Stimulated activated effector memory CD8-positive, alpha-beta T cell treated with anti-CD3 and anti-CD28 coated beads, Interleukin-12 subunit alpha, Interleukin-12 subunit beta, amount 100 ng/mL, for 72 hours (primary cell): Measurements from ENCODE around the gene FAM199X.
A peak's percentile ranks its signal among the peaks of the same experiment; 100 is the strongest.
"Not testable (repeated sequence)": the region's sequence is repeated elsewhere in the genome, so short reads cannot be mapped to it uniquely, and the experiment has no call there.

Experiments
- ATAC-seq: fragments of 150-1000 bp; cut with Tn5 transposase; 2 replicates; pipeline ENCODE4 v1.10.0; 2021
- DNase-seq, 2 donors: peaks; one replicate each; pipeline ENCODE4 v3.0.0; 2021 to 2022; ENCODE audit warnings: low spot score in 2 of 2
- H3K27ac Mint-ChIP-seq: one replicate; pipeline ENCODE4 v1.8.0; 2022; ENCODE audit warnings: mild to moderate bottlenecking, mixed read lengths
- H3K36me3 Mint-ChIP-seq: one replicate; pipeline ENCODE4 v1.8.0; 2022; ENCODE audit warnings: mild to moderate bottlenecking, mixed read lengths
- H3K4me1 Mint-ChIP-seq: one replicate; pipeline ENCODE4 v1.8.0; 2022; ENCODE audit warnings: mixed read lengths
- H3K4me3 Mint-ChIP-seq: one replicate; pipeline ENCODE4 v1.8.0; 2022; ENCODE audit warnings: mild to moderate bottlenecking, mixed read lengths
- H3K9me3 Mint-ChIP-seq: one replicate; pipeline ENCODE4 v1.8.0; 2022; ENCODE audit warnings: mixed read lengths

FAM199X gene

DNA sequence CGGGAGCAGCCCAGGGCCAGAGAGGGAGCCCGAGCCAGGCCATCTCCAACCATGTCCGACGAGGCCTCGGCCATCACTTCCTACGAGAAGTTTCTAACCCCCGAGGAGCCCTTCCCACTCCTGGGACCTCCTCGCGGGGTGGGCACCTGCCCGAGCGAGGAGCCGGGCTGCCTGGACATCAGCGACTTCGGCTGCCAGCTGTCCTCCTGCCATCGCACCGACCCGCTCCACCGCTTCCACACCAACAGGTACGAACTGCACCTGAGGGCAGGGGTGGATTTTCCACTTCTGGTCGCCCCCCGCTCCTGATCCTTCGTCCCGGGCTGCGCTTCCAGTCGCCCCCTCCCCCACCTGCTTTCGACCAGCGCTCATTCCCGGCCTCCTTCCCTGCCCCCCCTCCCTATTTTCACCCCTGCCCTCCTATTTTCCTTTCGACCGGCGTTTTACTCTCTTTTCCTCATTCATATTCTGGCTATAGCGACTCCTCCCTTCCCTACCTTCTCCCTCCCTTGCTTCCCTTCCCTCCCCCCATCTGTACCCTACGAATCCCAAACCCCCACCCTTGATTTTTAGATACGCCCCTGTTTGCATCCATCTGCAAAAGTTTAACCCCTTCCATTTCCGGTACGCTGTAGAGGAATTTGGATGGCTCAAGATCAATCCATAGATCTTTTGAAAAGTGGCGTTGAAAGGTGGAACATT lies 633 bp downstream of the FAM199X start:
- Mint-ChIP-seq H3K4me3 (peak overlapping the region; percentile 73), H3K9me3 (no peaks in the 10 kb centered on the region), H3K36me3 (peaks cover 10% of the 10 kb centered on the region), H3K27ac (peak overlapping the region; percentile 84), H3K4me1 (peaks cover 38% of the 10 kb centered on the region)
- no peak for DNase-seq
- ATAC-seq = no peak

DNA sequence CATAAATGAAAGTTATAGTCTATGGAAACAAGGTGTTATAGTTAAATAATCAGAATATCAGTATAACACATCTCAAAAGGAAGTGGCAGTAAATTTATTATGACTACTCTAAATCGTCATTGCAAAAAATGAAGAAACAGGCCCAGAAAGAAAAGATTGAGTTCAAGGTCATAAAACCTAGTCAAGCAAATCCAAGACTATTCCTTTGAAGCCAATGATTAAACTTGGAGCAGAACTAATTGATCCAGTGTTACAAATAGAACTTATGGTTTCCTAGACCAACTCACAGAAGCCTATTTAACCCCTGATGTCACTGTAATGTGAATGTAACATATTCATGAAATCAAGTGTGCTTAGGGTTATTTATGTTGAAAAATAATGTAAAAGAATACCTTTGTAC lies 1.9 kb downstream of the FAM199X start:
- no peaks in the 10 kb centered on the region for H3K9me3 Mint-ChIP-seq
- peak overlapping the region; percentile 73 for H3K4me3 Mint-ChIP-seq
- ATAC-seq (no peak), DNase-seq (no peak)
- peaks cover 38% of the 10 kb centered on the region for H3K4me1 Mint-ChIP-seq
- peaks cover 16% of the 10 kb centered on the region for H3K36me3 Mint-ChIP-seq
- H3K27ac Mint-ChIP-seq = peak overlapping the region; percentile 84

DNA sequence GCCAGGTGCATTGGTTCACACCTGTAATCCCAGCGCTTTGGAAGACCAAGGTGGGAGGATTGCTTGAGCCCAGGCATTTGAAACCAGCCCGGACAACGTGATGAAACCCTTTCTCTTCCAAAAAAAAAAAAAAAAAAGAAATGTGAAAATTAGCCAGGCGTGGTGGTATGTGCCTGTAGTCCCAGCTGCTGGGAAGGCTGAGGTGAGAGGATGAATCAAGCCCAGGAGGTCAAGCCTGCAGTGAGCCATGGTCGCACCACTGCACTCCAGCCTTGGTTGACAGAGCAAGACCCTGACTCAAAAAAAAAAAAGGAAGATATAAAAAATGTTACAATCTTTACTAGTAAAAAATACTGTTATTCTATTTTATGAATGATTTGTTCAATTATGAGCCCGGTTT lies 5.9 kb downstream of the FAM199X start:
- no peak overlapping the region for H3K27ac Mint-ChIP-seq
- H3K9me3 Mint-ChIP-seq = no peaks in the 10 kb centered on the region
- ATAC-seq (no peak), DNase-seq (no peak)
- no peak overlapping the region for H3K4me3 Mint-ChIP-seq
- peaks cover 34% of the 10 kb centered on the region for H3K36me3 Mint-ChIP-seq
- peaks cover 30% of the 10 kb centered on the region for H3K4me1 Mint-ChIP-seq

DNA sequence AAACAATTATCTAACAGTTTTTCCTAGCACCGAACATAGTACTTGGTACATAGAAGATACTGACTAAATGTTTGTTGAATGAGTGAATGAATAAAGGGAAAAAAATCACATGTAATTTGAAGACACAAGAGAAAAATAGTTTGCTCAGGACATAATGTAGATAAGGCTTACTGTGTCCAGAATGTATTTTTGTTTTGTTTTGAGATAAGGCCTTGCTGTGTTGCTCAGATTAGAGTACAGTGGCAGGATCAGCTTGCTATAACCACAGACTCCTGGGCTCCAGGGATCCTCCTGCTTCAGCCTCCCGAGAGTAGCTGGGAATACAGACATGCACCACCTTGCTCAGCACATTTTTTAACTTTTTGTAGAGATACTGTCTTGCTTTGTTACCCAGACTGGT lies 6.5 kb downstream of the FAM199X start:
- Mint-ChIP-seq H3K27ac (no peak overlapping the region), H3K9me3 (no peaks in the 10 kb centered on the region), H3K4me1 (peaks cover 25% of the 10 kb centered on the region), H3K36me3 (peaks cover 41% of the 10 kb centered on the region), H3K4me3 (no peak overlapping the region)
- no peak for DNase-seq
- no peak for ATAC-seq

DNA sequence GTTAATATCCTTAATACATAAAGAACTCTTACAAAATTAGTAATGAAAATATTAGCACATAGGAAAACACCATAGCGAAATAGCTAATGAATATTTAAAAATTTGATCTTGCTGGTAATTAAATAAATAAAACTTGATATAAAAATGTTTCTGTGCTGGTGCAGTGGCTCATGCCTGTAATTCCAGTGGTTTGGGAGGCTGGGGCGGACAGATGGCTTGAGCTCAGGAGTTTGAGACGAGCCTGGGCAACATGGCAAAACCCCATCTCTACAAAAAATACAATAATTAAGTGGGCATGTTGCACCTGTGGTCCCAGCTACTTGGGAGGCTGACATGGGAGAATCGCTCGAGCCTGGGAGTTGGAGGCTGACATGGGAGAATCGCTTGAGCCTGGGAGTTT lies 7.6 kb downstream of the FAM199X start:
- no peak overlapping the region for H3K27ac Mint-ChIP-seq
- H3K36me3 Mint-ChIP-seq = peaks cover 37% of the 10 kb centered on the region

DNA sequence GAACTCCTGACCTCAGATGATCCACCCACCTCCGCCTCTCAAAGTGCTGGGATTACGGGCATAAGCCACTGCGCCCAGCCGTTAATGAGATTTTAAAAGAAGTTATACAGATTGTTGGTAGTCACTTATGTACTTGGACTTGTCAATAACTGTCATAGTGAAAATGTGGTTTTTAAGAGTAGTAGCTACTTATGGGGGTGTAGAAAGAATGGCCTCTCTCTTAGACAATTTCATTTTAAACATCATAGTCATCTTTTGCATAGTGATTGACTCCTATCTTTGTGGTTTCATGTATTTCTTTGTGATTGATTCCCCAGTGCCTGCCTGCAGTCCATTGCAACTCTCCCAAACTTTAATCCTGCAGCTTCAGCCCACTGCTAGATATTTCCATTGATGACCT lies 17.4 kb downstream of the FAM199X start:
- ATAC-seq = peak; percentile 98
- Mint-ChIP-seq H3K9me3 (no peaks in the 10 kb centered on the region), H3K4me3 (peak overlapping the region; percentile 32), H3K36me3 (peaks cover 62% of the 10 kb centered on the region), H3K27ac (peak overlapping the region; percentile 74), H3K4me1 (peaks cover 18% of the 10 kb centered on the region)
- no peak for DNase-seq

More for the DNA sequence above, 7.6 kb downstream of the FAM199X start:
- Mint-ChIP-seq H3K4me3 (no peak overlapping the region), H3K9me3 (no peaks in the 10 kb centered on the region), H3K4me1 (peaks cover 15% of the 10 kb centered on the region)
- DNase-seq (no peak), ATAC-seq (no peak)

DNA sequence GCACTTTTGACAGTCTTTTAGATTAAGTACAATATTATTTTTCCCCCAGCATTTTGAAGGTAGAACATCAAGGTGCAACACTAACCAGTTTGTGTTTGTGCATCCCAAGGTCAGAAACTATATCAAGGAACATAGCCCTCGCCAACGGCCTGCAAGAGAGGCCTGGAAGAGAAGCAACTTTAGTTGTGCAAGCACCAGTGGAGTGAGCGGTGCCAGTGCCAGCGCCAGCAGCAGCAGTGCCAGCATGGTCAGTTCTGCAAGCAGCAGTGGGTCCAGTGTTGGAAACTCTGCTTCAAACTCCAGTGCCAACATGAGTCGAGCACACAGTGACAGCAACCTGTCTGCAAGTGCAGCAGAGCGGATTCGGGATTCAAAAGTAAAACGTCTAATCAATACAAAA lies 21.7 kb downstream of the FAM199X start:
- ATAC-seq (no peak), DNase-seq (no peak)
- Mint-ChIP-seq H3K36me3 (peaks cover 80% of the 10 kb centered on the region), H3K4me1 (peaks cover 10% of the 10 kb centered on the region), H3K4me3 (no peak overlapping the region), H3K9me3 (no peaks in the 10 kb centered on the region), H3K27ac (no peak overlapping the region)

DNA sequence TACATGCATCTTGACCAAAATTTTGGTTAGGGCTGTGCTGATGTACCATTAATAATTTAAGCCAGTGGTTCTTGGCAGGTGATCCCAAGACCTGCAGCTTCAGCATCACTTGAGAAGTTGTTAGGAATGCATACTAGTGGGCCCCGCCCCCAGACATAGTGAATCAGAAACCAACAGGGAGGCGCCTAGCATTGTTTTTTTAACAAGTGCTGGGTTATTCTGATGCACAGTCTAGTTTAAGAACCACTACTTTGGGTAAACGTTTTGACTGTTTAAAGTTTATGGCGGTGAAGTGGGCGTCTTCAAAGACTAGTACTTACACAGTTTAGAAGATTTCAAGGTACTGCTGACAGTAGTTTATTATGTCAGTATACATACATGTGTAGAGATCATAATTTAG lies 23.6 kb downstream of the FAM199X start:
- Mint-ChIP-seq H3K27ac (no peak overlapping the region), H3K4me1 (no peaks in the 10 kb centered on the region), H3K4me3 (no peak overlapping the region), H3K36me3 (peaks cover 67% of the 10 kb centered on the region), H3K9me3 (no peaks in the 10 kb centered on the region)
- DNase-seq = no peak
- ATAC-seq = peak; percentile 62

DNA sequence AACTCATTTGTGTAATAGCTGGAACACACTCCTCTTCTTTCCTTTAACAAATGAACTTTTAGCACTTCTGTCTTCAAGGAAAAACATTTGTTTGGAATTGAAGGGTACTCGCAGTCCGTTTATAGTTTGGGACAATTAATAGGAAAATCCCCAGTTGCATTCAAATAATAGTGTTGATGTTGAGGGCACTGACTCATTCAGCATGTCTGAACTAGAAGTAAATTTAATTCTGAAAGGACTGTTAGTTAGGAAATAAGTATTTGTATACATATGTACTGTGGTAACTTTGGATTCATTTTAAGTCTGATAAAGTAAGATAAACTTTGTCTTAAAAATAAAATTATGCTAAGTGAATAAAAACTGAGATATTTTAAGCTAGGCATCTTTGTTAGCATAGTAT lies 27.2 kb downstream of the FAM199X start:
- no peak for ATAC-seq
- Mint-ChIP-seq H3K4me1 (no peaks in the 10 kb centered on the region), H3K36me3 (peaks cover 53% of the 10 kb centered on the region), H3K9me3 (no peaks in the 10 kb centered on the region), H3K4me3 (no peak overlapping the region), H3K27ac (no peak overlapping the region)
- DNase-seq = no peak

DNA sequence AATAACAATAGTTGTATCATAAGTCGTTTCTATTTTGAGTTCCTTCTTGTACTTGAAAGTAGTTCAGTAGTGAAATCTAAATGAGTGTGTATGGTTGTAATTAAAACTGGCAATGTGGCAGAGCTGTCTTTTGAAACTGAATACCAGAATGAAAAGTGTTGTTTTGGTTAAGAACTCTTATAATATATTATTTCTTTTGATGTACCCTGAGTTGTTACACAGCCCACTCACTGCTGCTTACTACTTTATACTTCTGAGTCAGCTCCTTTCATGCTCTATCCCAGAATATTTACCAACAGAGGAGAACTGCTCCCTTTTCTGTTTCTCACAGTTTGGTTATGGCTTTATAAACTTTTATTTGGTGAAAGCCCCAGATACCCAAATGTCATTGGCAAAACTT lies 28.8 kb downstream of the FAM199X start:
- no peak overlapping the region for H3K27ac Mint-ChIP-seq
- ATAC-seq (peak; percentile 61), DNase-seq (no peak)
- no peaks in the 10 kb centered on the region for H3K4me1 Mint-ChIP-seq
- H3K9me3 Mint-ChIP-seq = no peaks in the 10 kb centered on the region
- peaks cover 38% of the 10 kb centered on the region for H3K36me3 Mint-ChIP-seq
- no peak overlapping the region for H3K4me3 Mint-ChIP-seq

DNA sequence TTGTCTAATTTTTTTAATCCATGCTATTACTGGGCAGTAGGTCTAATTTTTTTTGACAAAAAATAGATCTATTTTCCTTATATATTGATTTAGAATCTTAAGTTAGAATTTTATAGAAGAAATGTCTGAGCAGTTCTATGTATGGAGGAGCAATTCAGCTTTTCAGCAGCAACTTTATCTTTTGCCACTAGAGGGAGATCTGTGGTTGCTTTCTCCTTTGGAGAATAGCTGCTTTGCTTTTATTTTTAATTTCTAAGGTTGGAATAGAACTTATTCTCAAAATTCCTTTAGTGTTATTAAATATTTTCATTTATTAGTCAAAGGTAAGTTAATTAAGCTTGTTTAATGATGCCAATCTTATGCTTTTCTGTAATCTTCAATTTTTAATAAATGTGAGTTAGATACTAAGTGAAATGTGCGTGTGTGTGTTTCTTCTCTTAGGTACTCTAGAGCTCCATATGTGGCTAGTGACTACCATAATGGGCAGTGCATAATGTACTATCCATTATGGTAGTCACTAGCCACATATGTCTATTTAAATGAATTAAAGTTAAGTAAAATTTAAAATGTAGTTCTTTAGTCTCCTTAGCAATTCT lies 29.3 kb downstream of the FAM199X start:
- DNase-seq (no peak), ATAC-seq (no peak)
- H3K4me3 Mint-ChIP-seq = no peak overlapping the region
- peaks cover 32% of the 10 kb centered on the region for H3K36me3 Mint-ChIP-seq
- H3K9me3 Mint-ChIP-seq = no peaks in the 10 kb centered on the region
- H3K27ac Mint-ChIP-seq = no peak overlapping the region
- no peaks in the 10 kb centered on the region for H3K4me1 Mint-ChIP-seq

DNA sequence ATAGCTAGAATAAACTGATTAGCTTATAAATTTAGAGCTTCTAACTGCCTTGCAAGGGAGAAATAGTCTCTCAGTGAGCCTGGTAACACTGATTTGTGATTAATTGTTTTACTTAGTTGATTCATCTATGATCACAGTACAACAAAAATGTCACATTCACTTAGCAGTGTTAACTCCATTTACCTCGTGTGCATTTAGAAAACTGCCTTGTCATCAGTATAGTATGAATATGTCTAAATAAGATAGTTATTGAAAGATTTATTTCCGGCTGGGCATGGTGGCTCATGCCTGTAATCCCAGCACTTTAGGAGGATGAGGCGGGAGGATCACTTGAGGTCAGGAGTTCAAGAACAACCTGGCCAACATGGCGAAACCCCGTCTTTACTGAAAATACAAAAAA lies 39.3 kb downstream of the FAM199X start:
- DNase-seq (no peak), ATAC-seq (no peak)
- Mint-ChIP-seq H3K9me3 (no peaks in the 10 kb centered on the region), H3K36me3 (no peaks in the 10 kb centered on the region), H3K4me1 (no peaks in the 10 kb centered on the region), H3K4me3 (no peak overlapping the region), H3K27ac (no peak overlapping the region)

DNA sequence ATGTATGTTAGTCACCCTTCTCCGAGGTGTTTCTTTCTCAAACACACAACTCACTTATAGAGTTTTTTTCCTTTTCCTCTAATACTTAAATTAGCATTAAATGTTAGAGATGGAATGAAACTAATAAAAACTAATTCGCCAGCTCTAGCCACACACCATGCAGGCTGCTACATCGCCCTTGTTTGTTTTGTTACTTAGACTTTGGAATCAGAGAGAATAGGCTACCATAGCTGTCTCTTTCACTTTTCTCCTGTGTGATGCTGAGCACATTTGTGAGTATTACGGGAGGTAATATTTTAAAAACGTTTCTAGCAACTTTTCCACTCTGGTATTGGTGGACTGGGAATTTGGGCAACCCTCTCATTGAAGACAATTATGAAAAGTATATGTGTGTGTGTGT lies 44.9 kb downstream of the FAM199X start:
- no peak overlapping the region for H3K27ac Mint-ChIP-seq
- no peak for DNase-seq
- no peak overlapping the region for H3K4me3 Mint-ChIP-seq
- H3K9me3 Mint-ChIP-seq = no peaks in the 10 kb centered on the region
- no peak for ATAC-seq
- H3K36me3 Mint-ChIP-seq = no peaks in the 10 kb centered on the region
- H3K4me1 Mint-ChIP-seq = no peaks in the 10 kb centered on the region

DNA sequence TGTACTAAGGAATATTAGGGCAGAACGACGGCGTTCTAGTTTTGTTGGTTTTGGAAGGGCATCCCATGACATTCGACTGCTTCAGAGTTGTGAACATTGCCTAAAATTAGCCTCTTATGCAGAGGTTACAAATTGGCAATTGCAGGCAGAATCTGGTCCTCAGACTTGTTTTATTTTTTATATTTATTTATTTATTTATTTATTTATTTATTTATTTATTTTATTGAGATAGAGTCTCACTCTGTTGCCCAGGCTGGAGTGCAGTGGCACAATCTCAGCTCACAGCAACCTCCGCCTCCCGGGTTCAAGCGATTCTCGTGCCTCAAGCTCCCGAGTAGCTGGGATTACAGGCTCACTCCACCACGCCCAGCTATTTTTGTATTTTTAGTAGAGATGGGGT lies 63.8 kb downstream of the FAM199X start:
- not testable (repeated sequence) for ATAC-seq, H3K4me3 Mint-ChIP-seq, H3K9me3 Mint-ChIP-seq, H3K4me1 Mint-ChIP-seq, H3K36me3 Mint-ChIP-seq, DNase-seq, H3K27ac Mint-ChIP-seq
